ENCODE results near the gene LMO7. TPM values are rescaled to one million over a fixed set of nuclear protein-coding genes. Genes with fewer than 3 reads are reported as not detected.

LMO7 gene
- total RNA-seq, 1 experiment from 2014 or later: 20.4 TPM

DNA sequence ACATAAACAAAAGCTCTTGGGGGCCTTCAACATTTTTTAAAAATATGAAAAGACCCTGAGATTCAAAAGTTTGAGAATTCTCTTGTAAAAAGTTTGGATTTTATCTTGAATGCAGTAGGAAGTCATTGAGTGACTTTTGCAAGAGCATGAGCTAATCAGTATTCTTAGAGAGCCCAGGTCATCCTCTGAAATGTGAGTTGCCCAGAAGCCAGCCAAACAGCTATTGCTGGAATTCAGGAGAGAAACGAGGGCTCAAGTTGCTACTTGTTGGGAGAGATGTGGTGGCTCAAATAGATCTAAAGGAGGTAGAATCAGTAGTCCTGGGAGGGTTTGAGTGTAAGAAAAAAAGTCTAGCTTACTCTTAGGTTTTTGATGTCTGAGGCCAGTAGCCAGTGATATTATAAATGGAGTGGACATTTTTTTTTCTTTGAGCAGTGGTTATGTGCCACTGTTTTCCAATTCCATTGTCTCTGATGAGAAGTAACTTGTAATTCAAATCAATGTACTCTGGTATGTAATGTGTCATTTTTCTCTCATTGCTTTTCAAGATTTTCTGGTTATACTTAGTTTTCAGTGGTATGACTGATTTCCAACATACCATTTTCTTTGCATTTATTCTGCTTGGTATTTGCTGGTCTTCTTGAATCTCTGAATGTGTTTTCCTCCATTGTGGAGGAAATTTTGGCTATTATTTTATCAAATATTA is 30.7 kb downstream of the LMO7 start:
- no peak for DNase-seq
- no peak overlapping the region for H2BK5ac ChIP-seq (ENCODE audit: insufficient read length, low read length)
- Mint-ChIP-seq H3K36me3 (ENCODE audit: insufficient read depth in 1 of 3, low read depth in 3 of 3) (no peaks in the 10 kb centered on the region; a peak in 1 of 7 replicates), H3K27me3 (ENCODE audit: low read depth) (no peaks in the 10 kb centered on the region), H3K27ac (peak overlapping the region in 1 of 3 experiments; percentile 70; a peak in 1 of 7 replicates), H3K4me3 (no peak overlapping the region), H3K9me3 (no peaks in the 10 kb centered on the region; a peak in 1 of 5 replicates), H3K4me1 (peaks cover 0 to 10% of the 10 kb centered on the region in 2 experiments; a peak in 2 of 4 replicates)
- no peak overlapping the region for H3T11ph ChIP-seq (ENCODE audit: low read length)
- H3K79me2 ChIP-seq (ENCODE audit: insufficient read depth, low read length): no peaks in the 10 kb centered on the region
- no peak overlapping the region for H2BK15ac ChIP-seq (ENCODE audit: low read depth, low read length)
- H3K4me2 ChIP-seq (ENCODE audit: insufficient read depth, insufficient read length, low read length): no peak overlapping the region
- no peak overlapping the region for H3K14ac ChIP-seq (ENCODE audit: insufficient read depth, low read length)
- H3K79me1 ChIP-seq (ENCODE audit: insufficient read depth, low read depth, low read length, poor library complexity, severe bottlenecking): peaks cover 7% of the 10 kb centered on the region
- H3K4me1 ChIP-seq (ENCODE audit: insufficient read depth, low read length): no peaks in the 10 kb centered on the region
- no peak overlapping the region for H4K8ac ChIP-seq (replicated peaks; ENCODE audit: insufficient read length, low read depth, low read length)
- WGBS (ENCODE audit: extremely low coverage, insufficient read length, low lambda C conversion rate): no CpG with 5 or more reads among the region's 1 CpG
- H3K23me2 ChIP-seq (ENCODE audit: insufficient read length, low read depth, low read length, poor library complexity, severe bottlenecking): no peaks in the 10 kb centered on the region
- no peak overlapping the region for H3K9ac ChIP-seq (ENCODE audit: extremely low read depth, insufficient read length, low read length)
- H3K27me3 ChIP-seq (ENCODE audit: insufficient read depth, low read length): no peaks in the 10 kb centered on the region
- H4K5ac ChIP-seq (ENCODE audit: insufficient read length, low read depth, low read length): no peak overlapping the region
- H4K91ac ChIP-seq (ENCODE audit: insufficient read length, low read depth, low read length): no peak overlapping the region
- TF ChIP-seq, protein P1, sequence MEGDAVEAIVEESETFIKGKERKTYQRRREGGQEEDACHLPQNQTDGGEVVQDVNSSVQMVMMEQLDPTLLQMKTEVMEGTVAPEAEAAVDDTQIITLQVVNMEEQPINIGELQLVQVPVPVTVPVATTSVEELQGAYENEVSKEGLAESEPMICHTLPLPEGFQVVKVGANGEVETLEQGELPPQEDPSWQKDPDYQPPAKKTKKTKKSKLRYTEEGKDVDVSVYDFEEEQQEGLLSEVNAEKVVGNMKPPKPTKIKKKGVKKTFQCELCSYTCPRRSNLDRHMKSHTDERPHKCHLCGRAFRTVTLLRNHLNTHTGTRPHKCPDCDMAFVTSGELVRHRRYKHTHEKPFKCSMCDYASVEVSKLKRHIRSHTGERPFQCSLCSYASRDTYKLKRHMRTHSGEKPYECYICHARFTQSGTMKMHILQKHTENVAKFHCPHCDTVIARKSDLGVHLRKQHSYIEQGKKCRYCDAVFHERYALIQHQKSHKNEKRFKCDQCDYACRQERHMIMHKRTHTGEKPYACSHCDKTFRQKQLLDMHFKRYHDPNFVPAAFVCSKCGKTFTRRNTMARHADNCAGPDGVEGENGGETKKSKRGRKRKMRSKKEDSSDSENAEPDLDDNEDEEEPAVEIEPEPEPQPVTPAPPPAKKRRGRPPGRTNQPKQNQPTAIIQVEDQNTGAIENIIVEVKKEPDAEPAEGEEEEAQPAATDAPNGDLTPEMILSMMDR (conservative IDR thresholded peaks at IDR 0.05): no peak
- no peak overlapping the region for H2AK5ac ChIP-seq (ENCODE audit: insufficient read length, low read length)
- no peak overlapping the region for H2AFZ ChIP-seq (ENCODE audit: low read length)
- H3K56ac ChIP-seq (ENCODE audit: insufficient read length, low read depth, low read length): no peak overlapping the region
- no peak overlapping the region for H2BK12ac ChIP-seq (ENCODE audit: insufficient read length, low read depth, low read length)
- H3K18ac ChIP-seq (ENCODE audit: insufficient read length, low read depth, low read length): no peak overlapping the region
- H3K9me3 ChIP-seq (ENCODE audit: control insufficient read depth, low read depth, low read length): no peaks in the 10 kb centered on the region
- H4K20me1 ChIP-seq (ENCODE audit: control insufficient read depth, insufficient read depth, insufficient read length): no peaks in the 10 kb centered on the region
- no peak overlapping the region for H2BK120ac ChIP-seq (ENCODE audit: low read depth, low read length, poor library complexity, severe bottlenecking)
- H3K23ac ChIP-seq (ENCODE audit: insufficient read length, low read depth, low read length): no peak overlapping the region
- no peak overlapping the region for H3K4ac ChIP-seq (ENCODE audit: low read depth, low read length)
- H3K27ac ChIP-seq (ENCODE audit: insufficient read length, low read depth, low read length): no peak overlapping the region
- H2BK20ac ChIP-seq (ENCODE audit: low read depth, low read length, poor library complexity, severe bottlenecking): no peak overlapping the region
